DMS79 (cell line): Measurements from ENCODE around the gene SLC2A13.
"Not testable (repeated sequence)": the region's sequence is repeated elsewhere in the genome, so short reads cannot be mapped to it uniquely, and the experiment has no call there.

ENCODE experiments used
- DNase-seq: peaks from one replicate; lab custom pipeline; 2025; lab: John Stamatoyannopoulos, UW

The SLC2A13 gene

DNA sequence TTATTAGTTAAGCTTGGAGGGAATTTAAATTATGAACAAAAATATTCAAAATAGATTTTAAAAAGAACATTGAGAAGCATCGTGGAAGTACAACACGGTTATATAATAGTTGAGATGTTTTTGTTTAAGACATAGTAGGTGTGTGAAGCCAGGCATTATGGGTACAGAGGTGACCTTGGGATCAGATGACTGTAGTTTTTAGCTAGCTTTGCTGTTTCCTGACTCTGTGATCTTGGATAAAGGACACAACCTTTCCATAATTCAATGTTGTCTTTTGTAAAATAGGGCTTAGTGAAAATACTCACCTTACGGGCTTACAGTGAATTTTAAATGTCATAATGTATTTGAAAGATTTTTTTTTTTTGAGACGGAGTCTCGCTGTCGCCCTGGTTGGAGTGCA is 239.7 kb downstream of the SLC2A13 start:
- DNase-seq: no peak

DNA sequence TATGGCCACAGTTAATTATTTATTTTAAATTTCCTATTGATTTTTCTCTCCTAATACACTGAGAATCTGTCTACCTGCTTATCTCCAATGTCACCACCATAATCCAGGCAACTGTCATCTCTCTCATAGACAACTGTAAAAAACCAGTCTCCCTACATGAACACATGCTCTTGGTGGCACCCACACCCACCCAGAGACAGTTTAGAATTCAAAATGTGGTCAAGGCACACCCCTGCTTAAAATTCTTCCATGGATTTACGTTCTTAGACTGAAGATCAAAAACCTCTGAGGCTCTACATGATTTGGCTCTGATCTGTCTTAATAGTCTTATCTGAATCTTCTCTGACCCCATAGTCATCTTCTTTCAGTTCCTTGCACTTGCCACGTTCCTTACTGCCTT is 245.2 kb downstream of the SLC2A13 start:
- DNase-seq: no peak

DNA sequence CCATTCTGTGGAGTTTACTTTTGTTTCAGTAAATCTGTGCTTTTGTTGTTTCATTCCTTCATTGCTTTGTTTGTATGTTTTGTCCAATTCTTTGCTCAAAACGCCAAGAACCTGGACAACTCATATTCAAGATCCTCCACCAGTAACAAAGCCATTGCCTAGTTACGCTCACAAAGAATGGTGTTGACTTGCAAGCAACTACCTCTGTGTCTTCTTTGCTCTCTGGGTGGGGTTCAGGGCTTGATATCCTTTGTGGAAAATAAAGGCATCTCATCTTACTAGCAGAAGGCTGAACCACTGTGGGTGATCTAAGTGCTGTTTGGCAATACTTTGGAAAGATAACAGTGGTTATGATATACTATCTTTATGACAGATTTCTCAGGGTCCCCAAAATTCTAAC is 252.9 kb downstream of the SLC2A13 start:
- DNase-seq: no peak

- no peak for DNase-seq
These were observed 253.5 kb downstream of the SLC2A13 start for GRCh38 chr12:39852346-39852745.

DNA sequence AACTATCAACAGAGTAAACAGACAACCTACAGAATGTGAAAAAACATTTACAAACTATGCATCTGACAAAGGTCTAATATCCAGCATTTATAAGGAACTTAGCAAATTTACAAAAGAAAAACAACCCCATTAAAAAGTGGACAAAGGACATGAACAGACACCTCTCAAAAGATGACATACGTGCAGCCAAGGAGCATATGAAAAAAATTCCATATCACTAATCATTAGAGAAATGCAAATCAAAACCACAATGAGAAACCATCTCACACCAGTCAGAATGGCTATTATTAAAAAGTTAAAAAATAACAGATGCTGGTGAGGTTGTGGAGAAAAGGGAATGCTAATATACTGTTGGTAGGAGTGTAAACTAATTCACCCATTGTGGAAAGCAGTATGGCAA is 257.7 kb downstream of the SLC2A13 start:
- DNase-seq: not testable (repeated sequence)

DNA sequence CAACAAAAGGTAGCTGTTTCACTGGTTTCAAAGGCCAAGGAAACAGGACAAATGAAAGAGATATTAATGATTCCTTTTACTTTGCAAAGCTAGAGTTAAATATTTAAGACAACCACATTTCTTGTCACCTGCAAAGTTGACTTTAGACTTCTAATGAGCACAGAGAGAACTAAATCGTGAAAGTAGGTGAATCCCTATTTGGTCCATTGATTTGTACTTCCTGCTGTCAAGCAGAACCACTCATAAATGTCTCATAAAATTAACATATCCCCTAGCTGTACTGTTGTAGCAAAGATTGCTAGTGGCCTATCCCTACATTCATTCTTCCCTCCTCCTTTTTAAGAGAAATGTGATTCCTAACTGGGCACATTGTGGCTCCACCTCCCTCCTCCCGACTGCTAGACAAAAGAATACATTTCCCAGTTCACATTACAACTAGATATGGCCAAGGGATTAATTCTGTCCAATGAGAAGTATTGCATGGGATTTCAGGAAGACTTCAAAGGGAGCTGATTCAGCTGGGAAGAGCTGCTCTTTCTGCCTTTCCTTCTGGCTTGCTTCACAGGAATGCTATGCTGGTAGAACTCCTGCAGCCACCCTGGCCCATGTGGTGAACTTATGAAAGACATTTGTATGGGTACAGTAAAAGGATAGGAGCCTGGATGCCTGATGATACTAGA is 258.8 kb downstream of the SLC2A13 start:
- no peak for DNase-seq

- DNase-seq: no peak
These were observed 259.6 kb downstream of the SLC2A13 start for GRCh38 chr12:39846304-39846703.

DNA sequence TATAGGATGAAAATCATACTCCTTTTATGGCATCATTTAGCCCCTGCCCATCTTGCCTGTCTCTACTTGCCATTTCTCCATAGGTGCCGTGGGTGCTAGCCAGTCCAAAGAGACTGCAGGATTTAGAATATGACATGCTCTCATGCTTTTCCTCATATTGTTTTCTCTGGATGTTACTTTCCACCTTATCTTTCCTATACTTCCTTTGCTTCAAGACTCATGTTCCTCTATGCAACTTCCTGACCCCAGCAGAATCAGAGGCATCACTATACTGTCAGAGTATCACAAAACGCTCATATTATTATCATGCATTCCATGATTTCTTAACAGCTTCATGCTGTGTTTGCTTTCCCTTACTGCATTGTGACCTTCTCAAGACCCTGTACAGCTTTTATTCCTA is 265.5 kb downstream of the SLC2A13 start:
- DNase-seq: no peak

GRCh38 chr12:39839072-39839471 is 266.8 kb downstream of the SLC2A13 start:
- DNase-seq: no peak

DNA sequence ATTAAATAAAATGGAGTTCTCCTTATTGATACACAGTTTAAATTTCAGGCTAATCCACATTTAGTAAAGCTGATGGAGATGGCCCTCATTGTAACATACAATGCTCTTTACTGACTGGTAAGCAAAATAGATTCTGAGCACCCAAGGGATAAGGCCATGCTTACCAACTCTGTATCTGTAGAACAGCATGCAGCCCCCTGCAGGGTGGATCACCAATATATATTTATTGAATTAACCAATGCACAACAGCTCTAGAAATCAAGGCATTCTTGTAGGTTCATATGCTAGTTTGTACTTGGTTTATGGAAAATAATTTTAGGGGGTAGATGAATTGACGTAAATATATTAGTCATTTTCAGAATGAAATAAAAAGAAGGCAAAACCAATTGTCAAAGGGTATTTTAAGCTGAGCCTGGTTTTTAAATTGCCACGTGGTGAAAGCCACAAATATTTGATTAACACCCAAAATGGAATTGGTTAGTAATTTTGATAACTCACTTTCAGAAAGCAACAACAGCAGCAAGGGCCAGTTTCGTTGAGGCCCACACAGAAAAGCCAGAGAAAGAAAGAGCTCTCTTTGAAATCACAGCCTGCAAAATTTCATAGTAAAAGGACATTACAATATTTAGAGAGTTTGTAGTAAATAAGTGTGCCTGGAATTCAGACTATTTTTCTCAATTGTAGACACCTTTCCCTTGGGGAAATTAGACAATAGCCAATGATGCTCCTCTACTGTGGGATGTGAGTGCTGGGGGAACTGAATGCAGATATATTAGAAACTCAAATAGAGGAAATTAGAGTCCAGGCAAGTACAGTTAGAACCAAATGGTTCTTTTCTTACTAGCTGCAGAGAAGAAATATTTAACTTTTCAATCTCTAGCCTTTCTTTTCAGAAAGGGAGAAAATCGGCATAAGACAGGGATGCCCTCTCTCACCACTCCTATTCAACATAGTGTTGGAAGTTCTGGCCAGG is 270.1 kb downstream of the SLC2A13 start:
- DNase-seq: no peak

GRCh38 chr12:39831587-39832315 is 274.1 kb downstream of the SLC2A13 start:
- no peak for DNase-seq

DNA sequence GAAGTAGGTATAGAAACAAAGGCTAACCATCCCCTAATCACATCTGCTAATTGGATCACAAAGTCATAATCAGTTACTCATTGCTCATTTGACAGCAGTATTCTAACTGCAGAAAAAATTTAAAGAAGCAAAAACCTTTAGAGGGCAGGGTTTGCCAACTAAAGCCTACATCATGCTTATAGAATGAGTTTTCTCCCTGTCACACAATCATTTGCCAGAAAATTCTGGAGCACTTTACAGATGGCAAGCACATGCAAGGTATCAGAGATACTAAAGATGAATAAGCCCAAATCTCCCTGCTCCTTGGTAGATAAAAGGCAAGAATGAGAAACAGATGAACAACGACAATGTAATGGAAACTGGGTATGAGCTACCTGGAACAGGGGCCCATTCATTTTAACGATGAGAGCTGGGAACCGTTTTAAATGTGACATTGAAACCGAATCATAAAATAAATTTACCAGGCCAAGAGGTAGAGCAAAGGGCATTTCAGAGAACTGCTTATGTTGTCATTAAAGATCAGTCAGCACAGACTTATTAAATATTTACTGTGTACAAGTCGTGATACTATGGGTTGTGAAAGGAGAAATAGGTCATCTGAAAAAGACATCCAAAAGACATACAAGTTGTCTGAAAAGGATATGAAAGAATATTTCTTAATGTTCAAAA is 274.9 kb downstream of the SLC2A13 start:
- no peak for DNase-seq

DNA sequence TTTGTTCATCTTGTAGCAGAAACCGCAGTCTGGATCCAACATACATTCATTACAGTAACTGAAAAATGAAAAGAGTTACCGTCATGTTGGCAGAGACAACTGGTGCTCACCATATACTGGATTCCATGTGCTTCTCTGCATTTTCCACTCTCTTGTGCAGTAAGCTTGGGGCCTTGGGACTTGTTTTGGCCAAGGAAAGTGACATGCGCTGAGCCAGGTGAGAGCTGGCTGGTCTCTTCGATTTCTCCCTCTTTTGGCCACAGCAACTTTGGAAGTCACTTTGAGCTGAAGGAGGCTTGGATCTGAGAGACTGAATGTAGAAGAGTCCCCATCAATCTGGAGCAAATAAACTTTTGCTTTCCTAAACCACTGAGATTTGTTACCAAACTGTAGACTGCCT is 275.7 kb downstream of the SLC2A13 start:
- no peak for DNase-seq

DNA sequence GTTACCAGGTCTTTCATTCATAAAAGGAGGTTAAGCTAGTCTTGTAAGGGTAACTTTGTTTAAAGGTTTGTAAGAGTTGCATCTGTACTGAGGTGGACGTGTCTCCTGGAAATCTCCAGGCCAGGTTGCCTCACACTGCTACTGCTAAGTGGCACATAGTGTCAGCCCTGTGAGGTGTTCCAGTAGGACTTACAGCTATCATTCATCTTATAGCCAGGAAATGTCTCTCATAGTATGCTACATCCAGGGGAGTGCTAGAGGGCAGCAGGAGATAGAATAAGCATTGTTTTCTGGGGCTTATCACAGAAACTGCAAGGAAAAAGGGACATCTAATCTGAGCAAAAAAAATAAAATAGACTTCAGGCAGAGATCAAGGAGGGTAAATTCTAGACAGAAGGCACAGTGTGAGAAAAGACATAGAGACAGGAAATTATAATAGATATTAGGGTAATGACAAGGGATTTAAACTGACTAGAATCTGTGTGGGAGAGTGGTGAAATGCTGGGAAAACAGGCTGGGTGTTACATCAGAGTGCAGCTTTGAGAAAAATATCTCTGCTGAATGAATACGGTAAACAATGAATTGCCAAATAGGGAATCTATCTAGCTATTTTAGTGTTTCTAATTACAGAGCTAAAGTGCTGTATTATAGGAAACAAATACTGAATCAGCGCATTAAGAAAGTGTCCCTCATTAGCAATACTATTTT is 281.2 kb downstream of the SLC2A13 start:
- DNase-seq: no peak

DNA sequence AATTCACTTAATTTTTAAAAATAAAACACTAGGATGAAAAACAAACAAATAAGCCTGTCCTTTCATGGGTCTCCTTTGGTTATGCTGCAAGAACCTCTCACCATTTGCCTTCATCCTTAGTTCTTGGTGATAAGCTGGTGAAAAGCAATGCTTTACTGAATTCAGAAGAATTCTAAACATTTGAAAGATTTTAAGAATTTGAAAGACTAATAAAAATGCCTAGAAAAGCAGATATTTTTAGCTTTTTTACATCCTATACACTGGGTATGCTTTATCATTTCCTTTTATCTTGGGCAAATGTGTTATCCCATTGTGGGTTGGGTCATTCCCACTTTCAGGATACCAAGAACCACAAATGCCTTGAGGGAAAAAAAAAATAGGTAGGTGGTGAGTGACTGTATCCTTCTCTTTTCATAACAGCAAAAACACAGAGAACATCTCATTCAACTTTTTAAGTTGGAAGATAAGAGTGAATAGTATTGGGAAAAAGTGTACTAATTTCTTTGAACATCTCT is 289.2 kb downstream of the SLC2A13 start:
- no peak for DNase-seq

DNA sequence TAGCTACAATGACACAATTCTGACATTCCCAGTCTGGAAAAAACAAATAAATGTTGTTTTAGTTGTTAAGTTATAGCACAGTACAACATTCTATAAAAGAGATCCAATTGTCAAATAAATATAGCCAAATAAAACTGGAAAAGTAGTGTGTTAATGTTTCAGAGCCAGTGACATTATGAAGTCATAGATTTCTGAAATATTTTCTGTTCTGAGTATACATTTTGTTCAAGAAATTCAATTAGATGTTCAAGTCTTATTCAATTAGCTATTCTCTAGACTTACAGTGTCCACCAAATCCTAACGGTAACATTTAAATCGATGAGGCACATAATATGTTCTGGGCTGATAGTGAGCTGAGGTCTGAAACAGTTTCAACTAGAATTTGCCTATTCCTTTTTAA is 290.1 kb downstream of the SLC2A13 start:
- DNase-seq: no peak

GRCh38 chr12:39814626-39815025 is 291.3 kb downstream of the SLC2A13 start:
- no peak for DNase-seq

- no peak for DNase-seq
These were observed 292.1 kb downstream of the SLC2A13 start for GRCh38 chr12:39813776-39814175.

DNA sequence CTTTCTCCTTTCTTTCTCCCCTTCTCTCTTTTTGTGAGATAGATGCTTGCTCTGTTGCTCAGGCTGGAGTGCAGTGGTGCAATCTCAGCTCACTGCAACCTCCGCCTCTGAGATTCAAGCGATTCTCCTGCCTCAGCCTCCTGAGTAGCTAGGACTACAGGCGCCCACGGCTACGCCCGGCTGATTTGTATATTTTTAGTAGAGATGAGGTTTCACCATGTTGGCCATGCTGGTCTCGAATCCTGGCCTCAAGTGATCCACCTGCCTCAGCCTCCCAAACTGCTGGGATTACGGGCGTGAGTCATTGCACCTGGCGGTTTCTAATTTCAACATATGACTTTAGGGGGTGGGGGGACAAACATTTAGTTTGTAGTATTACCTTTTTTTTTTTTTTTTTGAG is 293.4 kb downstream of the SLC2A13 start:
- DNase-seq: not testable (repeated sequence)

DNA sequence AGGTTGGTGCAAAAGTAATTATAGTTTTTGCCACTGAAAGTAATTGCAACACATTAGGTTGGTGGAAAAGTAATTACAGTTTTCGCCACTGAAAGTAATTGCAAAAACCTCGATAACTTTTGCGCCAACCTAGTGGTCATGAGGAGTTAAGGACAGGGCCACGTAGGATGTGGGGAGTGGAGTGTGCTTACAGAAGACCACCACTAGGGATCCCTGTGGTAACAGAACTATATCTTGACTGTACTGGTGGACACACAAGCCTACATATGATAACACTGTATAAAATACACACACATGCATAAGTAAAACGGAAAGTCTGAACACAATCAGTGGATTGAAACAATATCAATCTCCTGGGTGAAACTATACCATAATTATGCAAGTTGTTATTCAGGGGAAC is 298.8 kb downstream of the SLC2A13 start:
- no peak for DNase-seq

DNA sequence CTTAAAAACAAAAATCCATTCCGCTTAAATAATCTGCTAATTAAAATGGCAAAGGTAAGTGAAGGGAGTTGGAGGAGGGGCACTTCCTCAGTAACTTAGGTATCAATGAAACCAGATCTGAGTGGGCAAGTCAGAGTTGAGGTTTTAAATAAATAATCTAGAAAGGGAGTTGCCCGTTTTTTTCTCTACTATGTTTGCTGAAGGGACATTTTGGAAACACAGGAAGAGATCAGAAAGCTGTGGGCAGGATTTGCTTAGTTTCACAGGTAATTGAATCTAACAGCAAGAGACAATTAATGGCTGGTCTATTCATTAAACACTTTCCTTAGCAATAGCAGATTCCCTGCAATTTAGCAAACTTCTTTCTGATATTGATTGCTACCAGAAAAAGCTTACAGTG is 300.2 kb downstream of the SLC2A13 start:
- no peak for DNase-seq
